ENCODE results near the gene PLEKHG4B. TPM values are rescaled to one million over a fixed set of nuclear protein-coding genes. Genes with fewer than 3 reads are reported as not detected.

PLEKHG4B gene
- polyA plus RNA-seq, 1 of the 3 experiments (the other 2 are of a cell fraction), result 0.18 TPM

DNA sequence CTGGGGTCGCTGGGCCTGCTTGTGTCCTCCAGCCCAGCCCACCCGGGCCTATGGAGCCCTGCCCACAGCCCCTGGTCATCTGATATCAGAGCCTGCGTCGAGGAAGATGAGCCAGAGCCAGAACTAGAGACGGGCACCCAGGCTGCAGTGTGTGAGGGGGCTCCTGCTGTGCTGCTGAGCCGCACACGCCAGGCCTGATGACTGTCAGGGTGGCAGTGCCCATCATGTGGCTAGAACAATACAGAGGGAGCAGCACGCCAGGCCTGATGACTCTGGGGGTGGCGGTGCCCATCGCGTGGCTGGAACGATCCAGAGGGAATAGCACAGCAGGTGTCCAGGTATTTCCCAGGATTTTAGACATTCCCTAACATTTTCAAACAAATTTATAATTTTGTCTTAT is 90.2 kb downstream of the PLEKHG4B start:
- Histone ChIP-seq H2AFZ (ENCODE audit: low read depth) (no peak overlapping the region), H3K4me2 (no peak overlapping the region), H3K9me3 (no peaks in the 10 kb centered on the region), H4K20me1 (ENCODE audit: insufficient read depth) (no peaks in the 10 kb centered on the region), H3K9me2 (no peaks in the 10 kb centered on the region), H3K79me2 (ENCODE audit: insufficient read depth) (no peaks in the 10 kb centered on the region), H3K4me1 (ENCODE audit: control insufficient read depth in 1 of 2, insufficient read depth in 2 of 2, low read depth in 1 of 2, low read length in 1 of 2) (peaks cover 0 to 7% of the 10 kb centered on the region in 2 experiments; a peak in 1 of 4 replicates), H3F3A (replicated peaks; ENCODE audit: insufficient read depth) (no peaks in the 10 kb centered on the region), H3K9ac (no peak overlapping the region), H3K27ac (ENCODE audit: low read depth in 2 of 2, low read length in 1 of 2) (no peak overlapping the region), H3K4me3 (ENCODE audit: low read depth in 2 of 2, low read length in 1 of 2) (no peak overlapping the region), H3K27me3 (ENCODE audit: insufficient read depth) (peaks cover 3% of the 10 kb centered on the region; the same call in 1 of the 2 replicates), H3K36me3 (replicated peaks in 1 of 2; ENCODE audit: control insufficient read depth in 1 of 2, insufficient read depth in 2 of 2, low read length in 1 of 2) (no peaks in the 10 kb centered on the region)
- WGBS (ENCODE audit: low lambda C conversion rate), result 83% methylated on average over 12 of the region's 12 CpGs
- no peak for DNase-seq
- TF ChIP-seq, protein P1, sequence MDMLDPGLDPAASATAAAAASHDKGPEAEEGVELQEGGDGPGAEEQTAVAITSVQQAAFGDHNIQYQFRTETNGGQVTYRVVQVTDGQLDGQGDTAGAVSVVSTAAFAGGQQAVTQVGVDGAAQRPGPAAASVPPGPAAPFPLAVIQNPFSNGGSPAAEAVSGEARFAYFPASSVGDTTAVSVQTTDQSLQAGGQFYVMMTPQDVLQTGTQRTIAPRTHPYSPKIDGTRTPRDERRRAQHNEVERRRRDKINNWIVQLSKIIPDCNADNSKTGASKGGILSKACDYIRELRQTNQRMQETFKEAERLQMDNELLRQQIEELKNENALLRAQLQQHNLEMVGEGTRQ (IDR thresholded peaks at IDR 0.05; ENCODE audit: borderline replicate concordance, low read depth, low read length), result no peak
- TF ChIP-seq FOXJ3 (CRISPR knock-in tag; IDR thresholded peaks at IDR 0.05) (no peak), POLR2AphosphoS5 (IDR thresholded peaks at IDR 0.05; ENCODE audit: low read depth, low read length) (no peak)
- TF ChIP-seq, protein P2, sequence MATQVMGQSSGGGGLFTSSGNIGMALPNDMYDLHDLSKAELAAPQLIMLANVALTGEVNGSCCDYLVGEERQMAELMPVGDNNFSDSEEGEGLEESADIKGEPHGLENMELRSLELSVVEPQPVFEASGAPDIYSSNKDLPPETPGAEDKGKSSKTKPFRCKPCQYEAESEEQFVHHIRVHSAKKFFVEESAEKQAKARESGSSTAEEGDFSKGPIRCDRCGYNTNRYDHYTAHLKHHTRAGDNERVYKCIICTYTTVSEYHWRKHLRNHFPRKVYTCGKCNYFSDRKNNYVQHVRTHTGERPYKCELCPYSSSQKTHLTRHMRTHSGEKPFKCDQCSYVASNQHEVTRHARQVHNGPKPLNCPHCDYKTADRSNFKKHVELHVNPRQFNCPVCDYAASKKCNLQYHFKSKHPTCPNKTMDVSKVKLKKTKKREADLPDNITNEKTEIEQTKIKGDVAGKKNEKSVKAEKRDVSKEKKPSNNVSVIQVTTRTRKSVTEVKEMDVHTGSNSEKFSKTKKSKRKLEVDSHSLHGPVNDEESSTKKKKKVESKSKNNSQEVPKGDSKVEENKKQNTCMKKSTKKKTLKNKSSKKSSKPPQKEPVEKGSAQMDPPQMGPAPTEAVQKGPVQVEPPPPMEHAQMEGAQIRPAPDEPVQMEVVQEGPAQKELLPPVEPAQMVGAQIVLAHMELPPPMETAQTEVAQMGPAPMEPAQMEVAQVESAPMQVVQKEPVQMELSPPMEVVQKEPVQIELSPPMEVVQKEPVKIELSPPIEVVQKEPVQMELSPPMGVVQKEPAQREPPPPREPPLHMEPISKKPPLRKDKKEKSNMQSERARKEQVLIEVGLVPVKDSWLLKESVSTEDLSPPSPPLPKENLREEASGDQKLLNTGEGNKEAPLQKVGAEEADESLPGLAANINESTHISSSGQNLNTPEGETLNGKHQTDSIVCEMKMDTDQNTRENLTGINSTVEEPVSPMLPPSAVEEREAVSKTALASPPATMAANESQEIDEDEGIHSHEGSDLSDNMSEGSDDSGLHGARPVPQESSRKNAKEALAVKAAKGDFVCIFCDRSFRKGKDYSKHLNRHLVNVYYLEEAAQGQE (IDR thresholded peaks at IDR 0.05; ENCODE audit: low read depth, low read length), result no peak
- ChIA-PET POLR2A (no interaction called here), CTCF (no interaction called here)

DNA sequence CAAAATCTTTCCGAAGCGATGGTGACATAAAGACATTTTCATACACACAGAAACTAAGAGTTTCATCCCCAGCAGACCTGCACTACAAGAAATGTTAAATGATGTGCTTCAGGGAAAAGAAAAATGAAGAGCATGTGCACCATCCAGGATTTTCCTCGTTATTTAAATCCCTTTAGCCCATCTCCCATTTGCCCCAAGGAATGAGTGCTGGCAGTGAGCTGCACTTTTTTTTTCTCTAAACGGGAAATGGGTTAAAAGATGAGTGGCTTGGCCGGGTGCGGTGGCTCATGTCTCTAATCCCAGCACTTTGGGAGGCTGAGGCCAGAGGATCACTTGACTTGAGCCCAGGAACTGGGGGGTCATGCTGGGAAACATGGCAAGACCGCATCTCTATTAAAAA is 92.5 kb downstream of the PLEKHG4B start:
- ChIA-PET POLR2A (no interaction called here), CTCF (interaction anchor here (0.6 kb wide), 1 partner anchor 765 kb away, joined by 3 read pairs; no protein-coding TSS in a partner anchor)
- H3K79me2 ChIP-seq (ENCODE audit: insufficient read depth), result no peaks in the 10 kb centered on the region
- H3K27ac ChIP-seq (ENCODE audit: low read depth in 2 of 2, low read length in 1 of 2), result no peak overlapping the region
- no peaks in the 10 kb centered on the region for H3K27me3 ChIP-seq (ENCODE audit: insufficient read depth)
- no peaks in the 10 kb centered on the region for H3K36me3 ChIP-seq (replicated peaks in 1 of 2; ENCODE audit: control insufficient read depth in 1 of 2, insufficient read depth in 2 of 2, low read length in 1 of 2)
- no peaks in the 10 kb centered on the region for H3F3A ChIP-seq (replicated peaks; ENCODE audit: insufficient read depth)
- H4K20me1 ChIP-seq (ENCODE audit: insufficient read depth), result no peaks in the 10 kb centered on the region
- 66% methylated on average over 7 of the region's 7 CpGs for WGBS (ENCODE audit: low lambda C conversion rate)
- H3K4me2 ChIP-seq, result no peak overlapping the region
- DNase-seq, result no peak
- H3K9me3 ChIP-seq, result no peaks in the 10 kb centered on the region
- peaks cover 0 to 19% of the 10 kb centered on the region in 2 experiments; a peak in 1 of 4 replicates for H3K4me1 ChIP-seq (ENCODE audit: control insufficient read depth in 1 of 2, insufficient read depth in 2 of 2, low read depth in 1 of 2, low read length in 1 of 2)
- H3K4me3 ChIP-seq (ENCODE audit: low read depth in 2 of 2, low read length in 1 of 2), result no peak overlapping the region
- H2AFZ ChIP-seq (ENCODE audit: low read depth), result no peak overlapping the region
- H3K9me2 ChIP-seq, result no peaks in the 10 kb centered on the region
- no peak overlapping the region for H3K9ac ChIP-seq
- TF ChIP-seq JUND (IDR thresholded peaks at IDR 0.05) (no peak), MEF2A (IDR thresholded peaks at IDR 0.05; ENCODE audit: borderline replicate concordance, low read depth) (no peak), RAD21 (IDR thresholded peaks at IDR 0.05; ENCODE audit: low read length) (no peak), FOSL2 (IDR thresholded peaks at IDR 0.05; ENCODE audit: borderline replicate concordance, low read depth) (no peak), SMC3 (IDR thresholded peaks at IDR 0.05; ENCODE audit: low read depth, low read length) (no peak), GATA2 (CRISPR knock-in tag; IDR thresholded peaks at IDR 0.05) (no peak), YY1 (IDR thresholded peaks at IDR 0.05; ENCODE audit: low read depth) (no peak), RCOR1 (IDR thresholded peaks at IDR 0.05; ENCODE audit: low read length) (no peak), TCF12 (IDR thresholded peaks at IDR 0.05) (no peak), POLR2AphosphoS5 (IDR thresholded peaks at IDR 0.05; ENCODE audit: low read depth, low read length) (no peak), EP300 (IDR thresholded peaks at IDR 0.05; ENCODE audit: borderline replicate concordance in 1 of 2, low read depth in 1 of 2, low read length in 1 of 2) (no peak), NRF1 (IDR thresholded peaks at IDR 0.05; ENCODE audit: low read depth, low read length) (no peak), FOXJ3 (CRISPR knock-in tag; IDR thresholded peaks at IDR 0.05) (no peak), ELF1 (IDR thresholded peaks at IDR 0.05) (no peak)
- TF ChIP-seq, protein P3, sequence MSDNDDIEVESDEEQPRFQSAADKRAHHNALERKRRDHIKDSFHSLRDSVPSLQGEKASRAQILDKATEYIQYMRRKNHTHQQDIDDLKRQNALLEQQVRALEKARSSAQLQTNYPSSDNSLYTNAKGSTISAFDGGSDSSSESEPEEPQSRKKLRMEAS (IDR thresholded peaks at IDR 0.05; ENCODE audit: low read depth), result no peak
- TF ChIP-seq, protein P1 (IDR thresholded peaks at IDR 0.05; ENCODE audit: borderline replicate concordance, low read depth, low read length), result no peak
- TF ChIP-seq, protein P2 (IDR thresholded peaks at IDR 0.05; ENCODE audit: low read depth, low read length), result no peak

Data from SK-N-SH (cell line).